ENCODE results near the gene SMARCD3. TPM values are rescaled to one million over a fixed set of nuclear protein-coding genes. Genes with fewer than 3 reads are reported as not detected.

The SMARCD3 gene
- total RNA-seq, 4 donors from 2014 or later: 21.3 to 80.7 (median 43.3) TPM

DNA sequence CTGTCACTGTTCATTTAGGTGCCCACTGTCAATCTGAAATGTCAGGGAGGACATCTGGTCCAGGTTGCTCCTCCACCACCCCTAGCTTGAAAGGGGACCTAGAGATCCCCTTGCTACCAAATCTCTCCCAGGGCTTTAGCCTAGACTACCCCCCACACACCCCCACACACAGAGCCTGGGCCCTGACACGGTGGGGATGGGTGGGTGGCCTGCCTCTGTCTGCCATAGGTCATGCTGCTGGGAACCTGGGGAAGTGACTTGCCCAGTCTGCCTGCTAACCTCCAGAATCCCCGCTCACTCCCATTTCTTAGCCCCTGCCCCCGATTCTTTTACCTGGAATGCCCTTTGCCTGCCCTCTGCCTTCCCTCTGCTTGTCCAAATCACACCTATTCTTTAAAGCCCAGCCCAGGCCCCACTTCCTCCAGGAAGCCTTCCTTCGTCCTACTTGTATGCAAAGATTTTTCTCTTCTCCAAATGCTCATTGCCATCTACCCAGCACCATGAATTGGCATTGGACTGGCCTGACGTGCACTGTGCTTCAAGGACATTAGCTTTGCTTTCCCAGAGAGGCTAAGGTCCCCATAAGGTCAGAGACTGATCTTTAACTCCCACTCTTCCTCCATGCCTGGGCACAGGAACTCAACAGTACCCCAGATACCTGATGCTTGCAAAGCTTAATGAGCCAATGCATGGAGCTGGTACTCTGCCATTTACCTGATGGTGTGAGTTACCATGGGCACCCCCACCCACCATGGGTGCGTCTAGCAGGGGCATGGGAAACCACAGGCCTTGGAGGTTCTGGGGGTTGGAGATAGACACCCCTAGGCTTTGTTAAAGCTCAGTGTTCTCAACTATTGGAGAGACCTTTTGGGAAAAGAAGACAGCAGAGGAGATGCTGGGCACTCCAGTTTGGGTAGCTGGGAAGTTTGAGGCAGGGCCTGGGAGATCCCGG, 2.0 kb upstream of the SMARCD3 start:
- intact Hi-C loops (cut with DNase I; ENCODE audit: low total_unique reads): no loop called here
- no peaks in the 10 kb centered on the region for H3K9me3 ChIP-seq
- H3K27ac ChIP-seq: peak overlapping the region; percentile 95 to 97
- TF ChIP-seq, protein P1, sequence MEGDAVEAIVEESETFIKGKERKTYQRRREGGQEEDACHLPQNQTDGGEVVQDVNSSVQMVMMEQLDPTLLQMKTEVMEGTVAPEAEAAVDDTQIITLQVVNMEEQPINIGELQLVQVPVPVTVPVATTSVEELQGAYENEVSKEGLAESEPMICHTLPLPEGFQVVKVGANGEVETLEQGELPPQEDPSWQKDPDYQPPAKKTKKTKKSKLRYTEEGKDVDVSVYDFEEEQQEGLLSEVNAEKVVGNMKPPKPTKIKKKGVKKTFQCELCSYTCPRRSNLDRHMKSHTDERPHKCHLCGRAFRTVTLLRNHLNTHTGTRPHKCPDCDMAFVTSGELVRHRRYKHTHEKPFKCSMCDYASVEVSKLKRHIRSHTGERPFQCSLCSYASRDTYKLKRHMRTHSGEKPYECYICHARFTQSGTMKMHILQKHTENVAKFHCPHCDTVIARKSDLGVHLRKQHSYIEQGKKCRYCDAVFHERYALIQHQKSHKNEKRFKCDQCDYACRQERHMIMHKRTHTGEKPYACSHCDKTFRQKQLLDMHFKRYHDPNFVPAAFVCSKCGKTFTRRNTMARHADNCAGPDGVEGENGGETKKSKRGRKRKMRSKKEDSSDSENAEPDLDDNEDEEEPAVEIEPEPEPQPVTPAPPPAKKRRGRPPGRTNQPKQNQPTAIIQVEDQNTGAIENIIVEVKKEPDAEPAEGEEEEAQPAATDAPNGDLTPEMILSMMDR (IDR thresholded peaks at IDR 0.05): no peak
- TF ChIP-seq POLR2A (IDR thresholded peaks at IDR 0.05): no peak
- no peak for DNase-seq
- peaks cover 0 to 36% of the 10 kb centered on the region in 2 donors for H3K4me1 ChIP-seq
- no peaks in the 10 kb centered on the region for H3K27me3 ChIP-seq
- H3K36me3 ChIP-seq: no peaks in the 10 kb centered on the region
- no peak overlapping the region for H3K4me3 ChIP-seq

DNA sequence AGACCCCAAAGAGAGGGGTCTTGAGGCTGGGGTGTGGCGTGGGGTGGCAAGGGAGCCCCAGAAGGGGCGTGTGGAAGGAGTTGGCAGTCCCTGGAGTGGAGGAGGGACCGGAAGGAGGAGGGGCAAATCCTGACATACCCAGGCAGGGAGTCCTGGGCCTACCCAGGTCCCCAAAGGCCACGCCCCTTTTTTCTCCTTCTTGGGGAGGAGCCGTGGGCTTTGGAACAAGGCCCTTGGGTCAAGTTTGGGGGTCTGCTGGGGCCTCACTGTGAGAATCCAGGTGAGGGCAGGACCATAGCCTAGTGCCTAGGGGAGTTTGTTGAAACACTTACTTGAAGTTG, 1.2 kb upstream of the SMARCD3 start:
- no peaks in the 10 kb centered on the region for H3K9me3 ChIP-seq
- H3K27ac ChIP-seq: peak overlapping the region; percentile 95 to 97
- peak; percentile 75 to 79 for DNase-seq
- H3K4me3 ChIP-seq: peak overlapping the region; percentile 61 to 78
- TF ChIP-seq POLR2A (IDR thresholded peaks at IDR 0.05): no peak
- TF ChIP-seq, protein P1 (IDR thresholded peaks at IDR 0.05): no peak
- H3K27me3 ChIP-seq: no peaks in the 10 kb centered on the region
- H3K36me3 ChIP-seq: no peaks in the 10 kb centered on the region
- H3K4me1 ChIP-seq: peaks cover 0 to 43% of the 10 kb centered on the region in 2 donors
- intact Hi-C loops (cut with DNase I; ENCODE audit: low total_unique reads): loop anchor here (10.0 kb wide), 1 partner anchor 55 kb away; no protein-coding TSS in a partner anchor

DNA sequence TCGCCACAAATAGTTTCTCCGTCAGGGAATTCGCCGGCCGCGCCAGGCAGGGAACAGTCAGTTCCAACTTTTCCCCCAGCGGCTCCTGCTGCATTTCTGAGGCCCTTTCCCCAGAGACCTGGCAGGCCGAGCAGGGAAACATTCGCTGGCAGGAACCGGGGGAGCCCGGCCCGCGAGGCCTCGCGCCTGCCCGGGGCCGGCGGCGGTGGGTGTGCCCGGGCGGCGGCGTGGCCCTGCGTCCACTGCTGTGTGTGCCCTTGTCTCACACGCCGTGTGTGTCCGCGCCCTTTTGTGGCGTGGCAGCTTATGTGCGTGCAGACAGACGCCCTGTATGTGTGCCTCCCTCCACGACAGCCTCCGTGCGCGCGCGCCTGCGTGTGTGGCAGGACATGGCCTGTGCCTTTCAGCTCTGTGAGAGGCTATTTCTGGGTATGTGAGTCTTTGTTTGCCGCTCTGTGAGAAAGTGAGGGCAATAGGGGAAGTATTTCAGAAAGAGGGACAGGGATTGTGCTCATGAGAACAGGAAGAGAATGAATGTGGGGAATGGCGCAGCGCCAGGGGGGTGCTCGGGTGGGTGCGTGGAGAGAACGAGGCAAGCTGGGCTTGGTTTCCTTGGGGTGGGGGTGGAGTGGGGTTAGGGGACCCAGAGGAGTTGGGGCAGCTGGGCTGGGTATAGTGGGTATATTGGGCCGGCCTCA, 689 bp upstream of the SMARCD3 start:
- Histone ChIP-seq H3K27me3 (no peaks in the 10 kb centered on the region), H3K9me3 (no peaks in the 10 kb centered on the region), H3K4me1 (peaks cover 0 to 44% of the 10 kb centered on the region in 2 donors), H3K4me3 (peak overlapping the region; percentile 61 to 78), H3K27ac (peak overlapping the region; percentile 95 to 97), H3K36me3 (no peaks in the 10 kb centered on the region)
- DNase-seq: peak in 1 of 2 donors; percentile 65
- TF ChIP-seq, protein P1 (IDR thresholded peaks at IDR 0.05): no peak
- peak in 1 of 2 donors; percentile 22 for TF ChIP-seq POLR2A (IDR thresholded peaks at IDR 0.05)
- intact Hi-C loops (cut with DNase I; ENCODE audit: low total_unique reads): loop anchor here (10.0 kb wide), 1 partner anchor 56 kb away; no protein-coding TSS in a partner anchor

DNA sequence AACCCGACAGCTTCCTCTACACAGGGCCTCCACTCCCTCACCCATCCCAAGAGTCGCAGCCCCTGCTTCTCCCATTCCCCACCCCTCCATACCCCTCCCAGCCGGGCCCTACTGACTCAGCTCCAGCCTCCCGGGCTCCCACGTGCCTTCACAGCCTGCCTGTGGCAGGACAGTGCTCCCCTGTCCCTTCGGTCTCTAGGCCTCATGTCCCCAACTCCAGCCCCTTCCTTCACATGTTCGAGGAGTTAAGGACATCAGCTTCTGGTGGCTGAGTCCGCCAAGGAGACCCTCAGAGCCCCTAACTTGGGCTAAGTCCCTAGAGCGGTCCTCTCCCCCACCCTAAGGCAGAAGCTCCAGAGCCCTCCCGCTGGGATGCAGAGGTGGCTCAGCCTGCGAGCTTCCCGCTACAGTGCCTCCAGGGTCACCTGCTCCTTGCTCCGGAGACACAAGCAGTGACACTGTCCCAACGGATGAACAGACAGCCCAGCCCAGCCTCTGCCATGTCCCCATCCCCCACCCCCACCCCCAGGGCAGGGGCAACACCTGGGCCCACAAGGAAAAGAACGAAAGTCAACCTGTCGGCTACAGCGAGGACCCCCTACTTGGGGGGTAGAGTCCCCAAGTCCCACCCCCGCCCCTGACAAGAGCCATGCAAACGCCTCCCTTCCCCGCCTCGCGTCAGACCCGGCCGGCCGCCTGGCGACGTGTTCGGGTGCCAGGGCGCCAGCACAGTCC, 716 bp downstream of the SMARCD3 start:
- no peak for TF ChIP-seq POLR2A (IDR thresholded peaks at IDR 0.05)
- TF ChIP-seq, protein P1 (IDR thresholded peaks at IDR 0.05): no peak

More for the DNA sequence above, 716 bp downstream of the SMARCD3 start:
- H3K9me3 ChIP-seq: no peaks in the 10 kb centered on the region
- H3K4me1 ChIP-seq: peaks cover 0 to 39% of the 10 kb centered on the region in 2 donors
- peak overlapping the region; percentile 95 to 97 for H3K27ac ChIP-seq
- no peaks in the 10 kb centered on the region for H3K27me3 ChIP-seq
- intact Hi-C loops (cut with DNase I; ENCODE audit: low total_unique reads): loop anchor here (10.0 kb wide), 1 partner anchor 57 kb away; no protein-coding TSS in a partner anchor
- no peak for DNase-seq
- H3K4me3 ChIP-seq: peak overlapping the region; percentile 61 to 78
- H3K36me3 ChIP-seq: no peaks in the 10 kb centered on the region

Data from uterus (tissue), 4 donors.